GM12872 (cell line): Measurements from ENCODE around the gene DHRS7B.

Source experiments
- CTCF ChIP-seq: IDR thresholded peaks from 3 replicates; pipeline ENCODE4 v1.5.1; 2011; ENCODE audit warnings: low read depth, mild to moderate bottlenecking, low read length, moderate library complexity; ENCODE audit not compliant: insufficient read depth

DHRS7B gene

GRCh38 chr17:21126645-21127508, at the start of gene DHRS7B:
DHRS7B (plus strand) TSS chr17:21126964; CDS start chr17:21126972, 8 bp downstream.
- 0 out of 3 replicates have a peak, but pooled peaks have one; percentile 12 for TF ChIP-seq CTCF

- TF ChIP-seq CTCF, result no peak
These were observed 49.5 kb upstream of the DHRS7B start for GRCh38 chr17:21077281-21077680.

GRCh38 chr17:21078016-21078780, 48.6 kb upstream of the DHRS7B start:
- TF ChIP-seq CTCF, result no peak

GRCh38 chr17:21079196-21079595, 47.6 kb upstream of the DHRS7B start:
- TF ChIP-seq CTCF, result no peak

- no peak for TF ChIP-seq CTCF
These were observed 44.7 kb upstream of the DHRS7B start for GRCh38 chr17:21082001-21082436.

- TF ChIP-seq CTCF, result no peak
These were observed 41.1 kb upstream of the DHRS7B start for GRCh38 chr17:21085707-21086106.

- TF ChIP-seq CTCF, result no peak
These were observed 37.6 kb upstream of the DHRS7B start for GRCh38 chr17:21089145-21089544.
